MM.1S (cell line): ENCODE measurements around the gene LCAT.

Experiments used
- DNase-seq: peaks from one replicate; pipeline ENCODE4 v3.0.0-alpha.2; 2015
- H2AFZ ChIP-seq: fragments of 300-600 bp; sonication (generic); 2 replicates; pipeline ENCODE4 v1.6.0; 2016; ENCODE audit warnings: antibody characterized with exemption, low read length
- H3F3A ChIP-seq: fragments of 300-600 bp; sonication (generic); 2 replicates; pipeline ENCODE4 v1.6.1; 2016; ENCODE audit warnings: mild to moderate bottlenecking, antibody characterized with exemption, low read length, moderate library complexity, mixed read lengths; ENCODE audit not compliant: insufficient read depth
- H3K27ac ChIP-seq: fragments of 300-600 bp; sonication (generic); 2 replicates; pipeline ENCODE4 v1.5.1; 2016; ENCODE audit warnings: mild to moderate bottlenecking, low read length
- H3K27me3 ChIP-seq: fragments of 300-600 bp; sonication (generic); replicated peaks from 2 replicates; pipeline ENCODE4 v1.6.0; 2016; ENCODE audit warnings: low read length; ENCODE audit not compliant: insufficient read depth
- H3K36me3 ChIP-seq: fragments of 300-600 bp; sonication (generic); replicated peaks from 2 replicates; pipeline ENCODE4 v1.6.1; 2016; ENCODE audit warnings: mild to moderate bottlenecking, low read length, mixed read lengths; ENCODE audit not compliant: insufficient read depth
- H3K4me1 ChIP-seq: fragments of 300-600 bp; sonication (generic); 2 replicates; pipeline ENCODE4 v1.6.1; 2016; ENCODE audit warnings: low read length, mixed read lengths
- H3K4me2 ChIP-seq: fragments of 300-600 bp; sonication (generic); 2 replicates; pipeline ENCODE4 v1.6.0; 2016; ENCODE audit warnings: low read depth, low read length
- H3K4me3 ChIP-seq: fragments of 300-600 bp; sonication (generic); 2 replicates; pipeline ENCODE4 v1.5.1; 2016; ENCODE audit warnings: low read length, mixed read lengths
- H3K79me2 ChIP-seq: fragments of 300-600 bp; sonication (generic); 2 replicates; pipeline ENCODE4 v1.6.1; 2016; ENCODE audit warnings: mixed run types, low read length, mixed read lengths
- H3K9ac ChIP-seq: fragments of 300-600 bp; sonication (generic); 2 replicates; pipeline ENCODE4 v1.6.1; 2016; ENCODE audit warnings: low read length, mixed read lengths
- H3K9me2 ChIP-seq: fragments of 300-600 bp; sonication (generic); replicated peaks from 2 replicates; pipeline ENCODE4 v1.6.1; 2016; ENCODE audit warnings: mild to moderate bottlenecking, low read length, mixed read lengths; ENCODE audit not compliant: insufficient read depth
- H3K9me3 ChIP-seq: fragments of 300-600 bp; sonication (generic); replicated peaks from 2 replicates; pipeline ENCODE4 v1.6.1; 2016; ENCODE audit warnings: mild to moderate bottlenecking, low read length, mixed read lengths; ENCODE audit not compliant: insufficient read depth
- H4K20me1 ChIP-seq: fragments of 300-600 bp; sonication (generic); 2 replicates; pipeline ENCODE4 v1.6.1; 2016; ENCODE audit warnings: mild to moderate bottlenecking, low read length, moderate library complexity, mixed read lengths; ENCODE audit not compliant: insufficient read depth
- CTCF ChIP-seq: fragments of 300-600 bp; sonication (generic); IDR thresholded peaks from 2 replicates; pipeline ENCODE4 v1.5.1; 2016; ENCODE audit warnings: antibody characterized with exemption, low read length, mixed read lengths
- EZH2 ChIP-seq: fragments of 300-600 bp; sonication (generic); optimal IDR thresholded peaks from 2 replicates; pipeline ENCODE3; 2017; ENCODE audit warnings: low read depth, mild to moderate bottlenecking, antibody characterized with exemption, low read length, mixed read lengths
- EZH2phosphoT487 ChIP-seq: fragments of 300-600 bp; sonication (generic); IDR thresholded peaks from 2 replicates; pipeline ENCODE4 v1.6.1; 2018; ENCODE audit warnings: antibody characterized with exemption, low read length

LCAT gene

GRCh38 chr16:67990018-67990386, 46.1 kb upstream of the LCAT start:
- Histone ChIP-seq H3K4me3 (no peak overlapping the region), H3K9me2 (no peaks in the 10 kb centered on the region), H3K9ac (no peak overlapping the region), H3K4me2 (no peak overlapping the region), H3K9me3 (no peaks in the 10 kb centered on the region), H2AFZ (no peak overlapping the region), H3K27ac (no peak overlapping the region), H3K36me3 (no peaks in the 10 kb centered on the region), H3F3A (peaks cover under 1% of the 10 kb centered on the region), H3K4me1 (peaks cover 17% of the 10 kb centered on the region), H3K27me3 (no peaks in the 10 kb centered on the region), H3K79me2 (no peaks in the 10 kb centered on the region), H4K20me1 (no peaks in the 10 kb centered on the region)
- no peak for TF ChIP-seq CTCF
- no peak for TF ChIP-seq EZH2
- TF ChIP-seq EZH2phosphoT487: no peak
- DNase-seq: no peak

- Histone ChIP-seq H3K36me3 (no peaks in the 10 kb centered on the region), H3K79me2 (no peaks in the 10 kb centered on the region), H3F3A (peaks cover 6% of the 10 kb centered on the region), H3K27me3 (no peaks in the 10 kb centered on the region), H4K20me1 (no peaks in the 10 kb centered on the region), H3K4me1 (peaks cover 20% of the 10 kb centered on the region), H3K9me2 (no peaks in the 10 kb centered on the region), H2AFZ (no peak overlapping the region), H3K4me2 (no peak overlapping the region), H3K27ac (no peak overlapping the region), H3K4me3 (no peak overlapping the region), H3K9ac (no peak overlapping the region), H3K9me3 (no peaks in the 10 kb centered on the region)
- TF ChIP-seq EZH2phosphoT487 (no peak), EZH2 (no peak), CTCF (no peak)
- no peak for DNase-seq
These were observed 45.5 kb upstream of the LCAT start for GRCh38 chr16:67989322-67990017.

DNA sequence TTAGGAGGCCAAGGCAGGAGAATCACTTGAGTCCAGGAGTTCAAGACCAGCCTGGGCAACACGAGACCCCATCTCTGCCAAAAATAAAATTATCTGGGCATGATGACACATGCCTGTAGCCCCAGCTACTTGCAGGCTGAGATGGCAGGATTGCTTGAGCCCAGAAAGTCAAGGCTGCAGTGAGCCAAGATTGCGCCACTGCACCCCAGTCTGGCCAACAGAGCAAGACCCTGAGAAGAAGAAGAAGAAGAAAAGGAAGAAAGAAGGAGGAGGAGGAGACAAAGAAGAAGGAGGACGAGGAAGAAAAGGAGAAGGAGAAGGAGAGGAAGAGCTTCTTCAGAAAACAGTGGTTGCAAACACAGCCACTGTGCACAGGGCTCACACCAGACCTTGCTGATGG, 44.8 kb upstream of the LCAT start:
- H3K4me1 ChIP-seq: peaks cover 19% of the 10 kb centered on the region
- no peak overlapping the region for H3K27ac ChIP-seq
- no peaks in the 10 kb centered on the region for H3K9me2 ChIP-seq
- no peak for DNase-seq
- H3K79me2 ChIP-seq: no peaks in the 10 kb centered on the region
- H3F3A ChIP-seq: peaks cover 7% of the 10 kb centered on the region
- H3K4me2 ChIP-seq: no peak overlapping the region
- no peak overlapping the region for H2AFZ ChIP-seq
- no peak overlapping the region for H3K9ac ChIP-seq
- no peaks in the 10 kb centered on the region for H3K36me3 ChIP-seq
- H4K20me1 ChIP-seq: no peaks in the 10 kb centered on the region
- H3K27me3 ChIP-seq: no peaks in the 10 kb centered on the region
- no peak overlapping the region for H3K4me3 ChIP-seq
- TF ChIP-seq EZH2 (no peak), EZH2phosphoT487 (no peak), CTCF (no peak)
- no peaks in the 10 kb centered on the region for H3K9me3 ChIP-seq
